ENCODE data around the gene FOXO3B.
"Not testable (repeated sequence)": the region's sequence is repeated elsewhere in the genome, so short reads cannot be mapped to it uniquely, and the experiment has no call there.

Gene FOXO3B

GRCh38 chr17:18644291-18644690 lies 37.8 kb downstream of the FOXO3B start, which contains the start of gene TBC1D28:
Gene TBC1D28, minus strand, starts transcription at chr17:18644391. Its CDS starts 3,039 bp downstream, at chr17:18641352.
- DNase-seq, result not testable (repeated sequence)

GRCh38 chr17:18643124-18643523 lies 39.0 kb downstream of the FOXO3B start:
- DNase-seq, result not testable (repeated sequence)

- DNase-seq, result not testable (repeated sequence)
Measured at GRCh38 chr17:18638357-18638756, 43.8 kb downstream of the FOXO3B start.

- DNase-seq, result not testable (repeated sequence)
Measured at GRCh38 chr17:18636237-18636636, 45.9 kb downstream of the FOXO3B start.

- DNase-seq, result not testable (repeated sequence)
Measured at GRCh38 chr17:18635773-18636172, 46.3 kb downstream of the FOXO3B start.

GRCh38 chr17:18634550-18635263 lies 47.4 kb downstream of the FOXO3B start:
- not testable (repeated sequence) for DNase-seq

Measured in bone marrow (tissue), 2 donors.